GM19397 (cell line): ENCODE results near the gene NIP7.

ENCODE experiments used
- ATAC-seq: cut with Tn5 transposase; IDR thresholded peaks from one replicate; pipeline ENCODE4 v1.9.1; 2021; ENCODE audit warnings: mild to moderate bottlenecking, moderate library complexity; ENCODE audit not compliant: unreplicated experiment

NIP7 gene

DNA sequence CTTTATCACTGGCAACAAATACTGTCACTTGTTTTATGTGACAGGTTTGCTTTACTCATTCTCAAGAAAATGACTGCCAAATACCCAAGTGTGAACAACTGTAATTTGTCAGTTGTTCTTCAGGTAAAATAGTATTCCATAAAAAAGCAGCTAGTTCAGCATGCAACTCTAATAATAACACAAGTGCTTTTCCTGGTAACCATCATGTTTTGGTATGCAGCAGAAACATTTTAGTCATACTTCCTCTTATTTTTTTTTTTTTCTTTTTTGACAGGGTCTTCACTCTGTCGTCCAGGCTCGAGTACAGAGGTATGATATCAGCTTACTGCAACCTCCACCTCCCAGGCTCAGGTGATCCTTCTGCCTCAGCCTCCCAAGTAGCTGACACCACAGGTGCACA is 41.7 kb downstream of the NIP7 start:
- no peak for ATAC-seq

DNA sequence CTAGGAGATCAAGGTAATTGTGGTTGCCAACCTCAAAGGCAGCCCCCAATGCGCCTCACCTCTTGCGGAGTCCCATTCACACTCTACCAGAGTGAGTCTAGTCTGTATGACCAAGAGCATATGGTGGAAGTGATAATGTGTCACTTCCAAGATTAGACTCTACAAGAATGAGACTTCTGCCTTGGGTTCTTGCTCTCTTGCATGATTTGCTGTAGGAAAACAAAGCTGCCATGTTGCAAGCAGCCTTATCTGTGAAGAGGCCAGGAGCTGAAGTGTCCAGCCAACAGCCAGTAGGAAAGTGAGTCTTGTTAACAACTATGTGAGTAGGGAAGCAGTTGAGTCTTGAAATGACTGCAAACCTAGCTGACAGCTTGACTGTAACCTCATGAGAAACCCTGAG is 42.8 kb downstream of the NIP7 start:
- ATAC-seq: no peak

DNA sequence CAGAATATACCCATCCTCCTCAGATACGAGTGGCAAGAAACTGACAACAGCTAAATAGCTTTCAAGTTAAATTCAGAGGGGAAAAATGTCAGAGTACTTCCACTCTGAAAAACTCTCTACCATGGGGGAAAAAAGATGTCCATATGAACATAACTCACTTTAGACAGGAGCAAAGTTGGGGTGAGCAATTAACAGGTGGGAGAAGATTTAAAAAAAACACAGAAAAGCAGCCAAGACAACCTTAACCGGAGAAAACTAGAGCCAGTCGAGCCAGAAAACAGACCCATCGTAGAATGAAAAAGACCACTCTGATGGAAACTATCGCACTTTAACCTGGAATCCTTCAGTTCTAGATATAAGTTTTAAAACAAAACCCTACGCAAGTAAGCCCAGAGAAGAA is 45.4 kb downstream of the NIP7 start:
- no peak for ATAC-seq

DNA sequence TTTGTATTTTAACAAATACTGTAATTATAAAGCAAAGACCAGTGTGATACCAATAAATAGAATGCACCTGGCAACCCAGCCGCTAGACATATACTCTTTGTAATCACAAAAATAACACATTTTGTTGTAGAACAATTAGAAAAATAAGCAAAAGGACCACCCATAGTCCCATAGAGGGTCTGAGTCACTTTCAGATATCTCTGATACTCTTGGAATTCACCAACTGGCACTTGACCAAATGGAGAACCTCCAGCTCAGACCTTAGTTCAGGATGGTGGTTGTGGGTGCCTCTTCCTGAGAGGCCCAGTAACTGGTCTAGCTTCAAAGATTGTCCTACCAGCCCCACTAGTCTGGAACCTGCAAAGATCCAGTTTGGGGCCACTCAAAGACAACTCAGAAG is 47.0 kb downstream of the NIP7 start:
- ATAC-seq: no peak
